Esophagus (tissue), 2 donors: ENCODE data around the gene PDE6A. TPM values are rescaled to one million over a fixed set of nuclear protein-coding genes. Genes with fewer than 3 reads are reported as not detected.

Source experiments
- polyA plus RNA-seq, 2 donors: library from polyadenylated mRNA; stranded (reverse); fragments of 200-250 nt; gene quantifications; one replicate each; pipeline ENCODE4 v1.2.3, GENCODE V29; 2013
- donor health status: healthy with polysubstance abuse.
- donor health status: Bipolar disorder and iron deficiency.

Gene PDE6A
- polyA plus RNA-seq, 2 donors: 1.0 to 1.5 TPM

Other genes with a start within 250 kb of the PDE6A start
- gene PPARGC1B, start 214.5 kb downstream of the PDE6A start, polyA plus RNA-seq: 1 to 10 TPM; 2.0 to 3.8 TPM
- 1 to 10 TPM; 7.3 to 8.2 TPM for gene SLC26A2, start 16.0 kb upstream of the PDE6A start, polyA plus RNA-seq
- gene TIGD6, start 55.9 kb upstream of the PDE6A start, polyA plus RNA-seq: 1 to 10 TPM; 2.1 to 2.5 TPM
- 10 to 100 TPM in 1 of 2 donors, 1 to 10 TPM in 1; 9.7 to 13.0 TPM for gene HMGXB3, start 55.9 kb upstream of the PDE6A start, polyA plus RNA-seq
- 1 to 10 TPM; 2.0 to 4.9 TPM for gene CSF1R, start 141.8 kb upstream of the PDE6A start, polyA plus RNA-seq
- 1 to 10 TPM; 7.9 to 9.6 TPM for gene PDGFRB, start 211.1 kb upstream of the PDE6A start, polyA plus RNA-seq
- under 1 TPM in 1 of 2 donors, not detected in 1; 0.08 TPM for gene CDX1, start 222.0 kb upstream of the PDE6A start, polyA plus RNA-seq
- not detected for gene SLC6A7, start 245.3 kb upstream of the PDE6A start, polyA plus RNA-seq